ENCODE data around the gene ZNF45. TPM values are rescaled to one million over a fixed set of nuclear protein-coding genes. Genes with fewer than 3 reads are reported as not detected.

Gene ZNF45
- total and polyA plus RNA-seq, 7 experiments from 2014 or later, result 8.4 to 28.5 (median 15.6) TPM

DNA sequence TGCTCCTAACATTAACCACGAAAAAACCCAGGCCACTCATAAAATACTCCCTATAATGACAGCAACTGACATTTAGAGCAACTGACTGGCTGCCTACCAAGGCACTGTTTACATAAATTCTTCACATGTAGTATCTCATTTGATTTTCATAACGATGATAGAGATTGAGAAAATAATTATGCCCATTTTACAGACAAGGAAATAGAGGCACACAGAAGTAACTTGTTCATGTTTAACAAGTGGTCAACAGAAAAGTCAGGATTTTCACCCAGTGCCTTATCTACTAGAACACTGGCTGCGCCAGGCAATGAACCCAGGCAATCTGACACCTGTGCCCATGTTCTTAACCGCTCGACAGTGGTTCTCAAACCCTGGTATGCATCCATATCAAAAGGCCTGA is 6.3 kb downstream of the ZNF45 start:
- no peaks in the 10 kb centered on the region for H3K9me3 ChIP-seq (ENCODE audit: control insufficient read depth in 2 of 3, low read length in 3 of 3)
- CTCF ChIA-PET, result no interaction called here
- intact Hi-C loops (cut with micrococcal nuclease), result no loop called here
- no peak overlapping the region for H3K27ac ChIP-seq (ENCODE audit: low read depth, low read length)
- Mint-ChIP-seq H3K9me3 (peaks cover 0 to 40% (median 13%) of the 10 kb centered on the region in 11 donors), H3K4me1 (peaks cover 4 to 28% (median 15%) of the 10 kb centered on the region in 7 donors), H3K36me3 (peaks cover 48 to 89% (median 87%) of the 10 kb centered on the region in 5 donors), H3K4me3 (no peak overlapping the region), H3K27ac (no peak overlapping the region), H3K27me3 (no peaks in the 10 kb centered on the region)
- H3K36me3 ChIP-seq (ENCODE audit: control insufficient read depth in 2 of 3, insufficient read depth in 3 of 3, low read length in 3 of 3), result peaks cover 29 to 86% (median 45%) of the 10 kb centered on the region in 3 experiments
- ATAC-seq (no peak), DNase-seq (no peak)
- POLR2A ChIA-PET, result interaction anchor here (0.7 kb wide), 1 partner anchor 336 kb away, joined by 3 read pairs; no protein-coding TSS in a partner anchor
- peaks cover 6 to 7% of the 10 kb centered on the region in 2 donors for H3K4me1 ChIP-seq (ENCODE audit: control insufficient read depth in 2 of 2, insufficient read depth in 2 of 2, low read length in 2 of 2)
- H3K4me3 ChIP-seq (ENCODE audit: low read length), result no peak overlapping the region
- no peaks in the 10 kb centered on the region for H3K27me3 ChIP-seq (ENCODE audit: control insufficient read depth in 2 of 2, insufficient read depth in 2 of 2, low read length in 2 of 2)

DNA sequence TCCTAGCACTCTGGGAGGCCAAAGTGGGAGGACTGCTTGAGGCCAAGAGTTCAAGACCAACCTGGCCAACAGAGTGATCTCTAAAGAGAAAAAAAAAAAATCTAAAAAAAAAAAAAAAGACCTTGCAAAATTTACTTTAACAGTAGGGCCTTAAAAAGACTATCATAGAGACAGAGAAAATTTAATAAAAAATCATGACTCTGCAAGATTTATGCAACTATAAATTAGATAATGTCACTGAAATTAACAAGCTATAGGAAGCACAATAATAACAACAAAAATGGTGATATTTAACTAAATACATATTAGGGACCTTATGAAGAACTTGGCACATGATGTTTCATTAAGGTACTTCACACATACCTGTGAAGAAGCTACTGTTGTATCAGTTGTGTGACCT is 11.2 kb downstream of the ZNF45 start:
- intact Hi-C loops (cut with micrococcal nuclease), result no loop called here
- Histone ChIP-seq H3K4me1 (ENCODE audit: control insufficient read depth in 2 of 2, insufficient read depth in 2 of 2, low read length in 2 of 2) (no peaks in the 10 kb centered on the region), H3K27ac (ENCODE audit: low read depth, low read length) (no peak overlapping the region), H3K9me3 (ENCODE audit: control insufficient read depth in 2 of 3, low read length in 3 of 3) (peaks cover 0 to 12% (median 0%) of the 10 kb centered on the region in 3 experiments), H3K27me3 (ENCODE audit: control insufficient read depth in 2 of 2, insufficient read depth in 2 of 2, low read length in 2 of 2) (no peaks in the 10 kb centered on the region), H3K4me3 (ENCODE audit: low read length) (no peak overlapping the region), H3K36me3 (ENCODE audit: control insufficient read depth in 2 of 3, insufficient read depth in 3 of 3, low read length in 3 of 3) (peaks cover 27 to 96% (median 44%) of the 10 kb centered on the region in 3 experiments)
- H3K9me3 Mint-ChIP-seq, result peaks cover 6 to 84% (median 34%) of the 10 kb centered on the region in 11 donors
- peaks cover 43 to 96% (median 93%) of the 10 kb centered on the region in 5 donors for H3K36me3 Mint-ChIP-seq
- H3K27ac Mint-ChIP-seq, result no peak overlapping the region
- DNase-seq (no peak), ATAC-seq (no peak)
- ChIA-PET CTCF (interaction anchor here (0.6 kb wide), 1 partner anchor 24 kb away, joined by 4 read pairs; no protein-coding TSS in a partner anchor), POLR2A (interaction anchor here (0.8 to 1.2 kb wide), 3 partner anchors 11 to 167 kb away, joined by 3 to 4 read pairs (median 3); partner anchors contain the start of gene ZNF45)
- H3K27me3 Mint-ChIP-seq, result no peaks in the 10 kb centered on the region
- no peak overlapping the region for H3K4me3 Mint-ChIP-seq
- no peaks in the 10 kb centered on the region for H3K4me1 Mint-ChIP-seq

- ChIA-PET POLR2A (no interaction called here), CTCF (interaction anchor here (0.6 kb wide), 2 partner anchors 10 to 93 kb away, joined by 3 read pairs; no protein-coding TSS in a partner anchor)
- H3K27ac ChIP-seq (ENCODE audit: low read depth, low read length), result no peak overlapping the region
- DNase-seq (no peak), ATAC-seq (no peak)
- Mint-ChIP-seq H3K36me3 (peaks cover 42 to 89% (median 64%) of the 10 kb centered on the region in 5 donors), H3K4me3 (no peak overlapping the region), H3K27ac (no peak overlapping the region), H3K9me3 (peaks cover 25 to 100% (median 84%) of the 10 kb centered on the region in 11 donors), H3K4me1 (no peaks in the 10 kb centered on the region), H3K27me3 (no peaks in the 10 kb centered on the region)
- H3K36me3 ChIP-seq (ENCODE audit: control insufficient read depth in 2 of 3, insufficient read depth in 3 of 3, low read length in 3 of 3), result peaks cover 30 to 59% (median 44%) of the 10 kb centered on the region in 3 experiments
- peaks cover 19 to 92% (median 70%) of the 10 kb centered on the region in 3 experiments for H3K9me3 ChIP-seq (ENCODE audit: control insufficient read depth in 2 of 3, low read length in 3 of 3)
- intact Hi-C loops (cut with micrococcal nuclease), result no loop called here
- no peak overlapping the region for H3K4me3 ChIP-seq (ENCODE audit: low read length)
- H3K27me3 ChIP-seq (ENCODE audit: control insufficient read depth in 2 of 2, insufficient read depth in 2 of 2, low read length in 2 of 2), result no peaks in the 10 kb centered on the region
- H3K4me1 ChIP-seq (ENCODE audit: control insufficient read depth in 2 of 2, insufficient read depth in 2 of 2, low read length in 2 of 2), result no peaks in the 10 kb centered on the region
These were observed 21.0 kb downstream of the ZNF45 start for GRCh38 chr19:43914051-43914450.

DNA sequence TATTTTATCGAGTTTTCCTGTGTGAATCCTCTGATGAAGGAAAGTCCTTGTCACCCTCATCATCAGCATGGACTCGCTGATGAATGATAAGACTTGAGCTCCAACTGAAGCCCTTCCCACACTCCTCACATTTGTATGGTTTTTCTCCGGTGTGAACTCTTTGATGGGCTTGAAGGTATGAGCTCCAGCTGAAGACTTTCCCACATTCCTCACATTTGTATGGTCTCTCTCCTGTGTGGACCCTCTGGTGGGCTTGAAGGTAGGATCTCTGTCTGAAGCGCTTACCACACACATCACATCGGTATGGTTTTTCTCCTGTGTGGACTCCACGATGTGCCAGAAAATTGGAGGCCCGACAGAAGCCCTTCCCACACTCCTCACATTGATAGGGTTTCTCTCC is 21.7 kb downstream of the ZNF45 start:
- H3K36me3 ChIP-seq (ENCODE audit: control insufficient read depth in 2 of 3, insufficient read depth in 3 of 3, low read length in 3 of 3), result peaks cover 23 to 52% (median 37%) of the 10 kb centered on the region in 3 experiments

GRCh38 chr19:43910884-43911283 is 24.2 kb downstream of the ZNF45 start:
- H3K4me1 Mint-ChIP-seq, result no peaks in the 10 kb centered on the region
- H3K36me3 ChIP-seq (ENCODE audit: control insufficient read depth in 2 of 3, insufficient read depth in 3 of 3, low read length in 3 of 3), result peaks cover 15 to 27% (median 15%) of the 10 kb centered on the region in 3 experiments
- ChIA-PET POLR2A (no interaction called here), CTCF (no interaction called here)
- H3K9me3 ChIP-seq (ENCODE audit: control insufficient read depth in 2 of 3, low read length in 3 of 3), result peaks cover 19 to 94% (median 57%) of the 10 kb centered on the region in 3 experiments
- intact Hi-C loops (cut with micrococcal nuclease), result no loop called here
- ATAC-seq (no peak), DNase-seq (no peak)
- no peaks in the 10 kb centered on the region for H3K4me1 ChIP-seq (ENCODE audit: control insufficient read depth in 2 of 2, insufficient read depth in 2 of 2, low read length in 2 of 2)
- H3K9me3 Mint-ChIP-seq, result peaks cover 22 to 100% (median 87%) of the 10 kb centered on the region in 11 donors
- no peaks in the 10 kb centered on the region for H3K27me3 ChIP-seq (ENCODE audit: control insufficient read depth in 2 of 2, insufficient read depth in 2 of 2, low read length in 2 of 2)
- no peak overlapping the region for H3K27ac ChIP-seq (ENCODE audit: low read depth, low read length)
- no peak overlapping the region for H3K27ac Mint-ChIP-seq
- no peak overlapping the region for H3K4me3 ChIP-seq (ENCODE audit: low read length)
- no peaks in the 10 kb centered on the region for H3K27me3 Mint-ChIP-seq
- H3K4me3 Mint-ChIP-seq, result no peak overlapping the region
- peaks cover 33 to 66% (median 43%) of the 10 kb centered on the region in 5 donors for H3K36me3 Mint-ChIP-seq

More for the DNA sequence above, 21.7 kb downstream of the ZNF45 start:
- intact Hi-C loops (cut with micrococcal nuclease), result no loop called here
- no peak for DNase-seq
- Mint-ChIP-seq H3K27me3 (no peaks in the 10 kb centered on the region), H3K36me3 (peaks cover 39 to 84% (median 60%) of the 10 kb centered on the region in 5 donors), H3K4me3 (no peak overlapping the region), H3K4me1 (no peaks in the 10 kb centered on the region), H3K27ac (no peak overlapping the region), H3K9me3 (peaks cover 28 to 100% (median 85%) of the 10 kb centered on the region in 11 donors)
- Histone ChIP-seq H3K27me3 (ENCODE audit: control insufficient read depth in 2 of 2, insufficient read depth in 2 of 2, low read length in 2 of 2) (no peaks in the 10 kb centered on the region), H3K4me3 (ENCODE audit: low read length) (peak overlapping the region; percentile 10), H3K9me3 (ENCODE audit: control insufficient read depth in 2 of 3, low read length in 3 of 3) (peaks cover 19 to 94% (median 68%) of the 10 kb centered on the region in 3 experiments), H3K27ac (ENCODE audit: low read depth, low read length) (no peak overlapping the region), H3K4me1 (ENCODE audit: control insufficient read depth in 2 of 2, insufficient read depth in 2 of 2, low read length in 2 of 2) (no peaks in the 10 kb centered on the region)
- no peak for ATAC-seq
- ChIA-PET POLR2A (no interaction called here), CTCF (interaction anchor here (0.5 kb wide), 1 partner anchor 255 kb away, joined by 4 read pairs; no protein-coding TSS in a partner anchor)

- peak overlapping the region in 1 of 9 donors; percentile 8 for H3K27ac Mint-ChIP-seq
- H3K4me1 ChIP-seq (ENCODE audit: control insufficient read depth in 2 of 2, insufficient read depth in 2 of 2, low read length in 2 of 2), result no peaks in the 10 kb centered on the region
- DNase-seq (no peak), ATAC-seq (no peak)
- H3K36me3 Mint-ChIP-seq, result peaks cover 14 to 59% (median 31%) of the 10 kb centered on the region in 5 donors
- H3K9me3 Mint-ChIP-seq, result peaks cover 15 to 97% (median 76%) of the 10 kb centered on the region in 11 donors
- intact Hi-C loops (cut with micrococcal nuclease), result no loop called here
- H3K27ac ChIP-seq (ENCODE audit: low read depth, low read length), result no peak overlapping the region
- peaks cover 0 to 5% (median 0%) of the 10 kb centered on the region in 3 experiments for H3K36me3 ChIP-seq (ENCODE audit: control insufficient read depth in 2 of 3, insufficient read depth in 3 of 3, low read length in 3 of 3)
- H3K27me3 Mint-ChIP-seq, result no peaks in the 10 kb centered on the region
- peaks cover 7 to 81% (median 37%) of the 10 kb centered on the region in 3 experiments for H3K9me3 ChIP-seq (ENCODE audit: control insufficient read depth in 2 of 3, low read length in 3 of 3)
- ChIA-PET POLR2A (no interaction called here), CTCF (no interaction called here)
- no peak overlapping the region for H3K4me3 Mint-ChIP-seq
- no peaks in the 10 kb centered on the region for H3K27me3 ChIP-seq (ENCODE audit: control insufficient read depth in 2 of 2, insufficient read depth in 2 of 2, low read length in 2 of 2)
- no peak overlapping the region for H3K4me3 ChIP-seq (ENCODE audit: low read length)
- no peaks in the 10 kb centered on the region for H3K4me1 Mint-ChIP-seq
These were observed 26.4 kb downstream of the ZNF45 start for GRCh38 chr19:43908659-43909058.

DNA sequence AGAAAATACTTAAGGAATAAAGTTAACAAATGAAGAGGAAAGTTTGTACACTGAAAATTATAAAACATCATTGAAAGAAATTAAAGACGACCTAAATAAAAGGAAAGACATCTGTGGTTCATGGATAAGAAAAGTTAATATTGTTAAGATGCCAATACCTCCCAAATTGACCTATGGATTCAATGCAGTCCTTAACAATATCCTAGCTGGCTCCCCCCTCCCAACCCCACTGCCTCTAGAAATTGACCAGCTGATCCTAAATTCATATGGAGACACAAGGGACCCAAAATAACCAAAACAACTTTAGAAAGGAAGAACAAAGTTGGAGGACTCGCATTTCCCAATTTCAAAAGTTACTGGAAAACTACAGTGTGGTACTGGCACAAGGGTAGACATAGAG is 28.3 kb downstream of the ZNF45 start:
- Mint-ChIP-seq H3K27me3 (no peaks in the 10 kb centered on the region), H3K9me3 (peaks cover 19 to 97% (median 65%) of the 10 kb centered on the region in 11 donors), H3K27ac (no peak overlapping the region), H3K4me1 (peaks cover 6 to 9% (median 7%) of the 10 kb centered on the region in 7 donors), H3K4me3 (no peak overlapping the region), H3K36me3 (peaks cover 4 to 50% (median 27%) of the 10 kb centered on the region in 5 donors)
- Histone ChIP-seq H3K4me3 (ENCODE audit: low read length) (no peak overlapping the region), H3K27me3 (ENCODE audit: control insufficient read depth in 2 of 2, insufficient read depth in 2 of 2, low read length in 2 of 2) (no peaks in the 10 kb centered on the region), H3K4me1 (ENCODE audit: control insufficient read depth in 2 of 2, insufficient read depth in 2 of 2, low read length in 2 of 2) (peaks cover 0 to 7% of the 10 kb centered on the region in 2 donors), H3K9me3 (ENCODE audit: control insufficient read depth in 2 of 3, low read length in 3 of 3) (peaks cover 0 to 69% (median 19%) of the 10 kb centered on the region in 3 experiments), H3K27ac (ENCODE audit: low read depth, low read length) (no peak overlapping the region), H3K36me3 (ENCODE audit: control insufficient read depth in 2 of 3, insufficient read depth in 3 of 3, low read length in 3 of 3) (no peaks in the 10 kb centered on the region)
- POLR2A ChIA-PET, result no interaction called here
- no peak for ATAC-seq
- intact Hi-C loops (cut with micrococcal nuclease), result no loop called here
- CTCF ChIA-PET, result no interaction called here
- no peak for DNase-seq
